ENCODE data around the gene SCARB1. TPM values are rescaled to one million over a fixed set of nuclear protein-coding genes. Genes with fewer than 3 reads are reported as not detected.

The SCARB1 gene
- total RNA-seq, 2 donors from 2014 or later, result 44.9 to 83.1 TPM

GRCh38 chr12:124790650-124791400 is 72.8 kb downstream of the SCARB1 start:
- no peaks in the 10 kb centered on the region for H3K27me3 ChIP-seq
- DNase-seq, result no peak
- H3K36me3 ChIP-seq, result no peaks in the 10 kb centered on the region
- H3K9ac ChIP-seq (ENCODE audit: low read depth in 2 of 2, low read length in 2 of 2), result no peak overlapping the region
- intact Hi-C loops (cut with DNase I), result no loop called here
- TF ChIP-seq, protein P1, sequence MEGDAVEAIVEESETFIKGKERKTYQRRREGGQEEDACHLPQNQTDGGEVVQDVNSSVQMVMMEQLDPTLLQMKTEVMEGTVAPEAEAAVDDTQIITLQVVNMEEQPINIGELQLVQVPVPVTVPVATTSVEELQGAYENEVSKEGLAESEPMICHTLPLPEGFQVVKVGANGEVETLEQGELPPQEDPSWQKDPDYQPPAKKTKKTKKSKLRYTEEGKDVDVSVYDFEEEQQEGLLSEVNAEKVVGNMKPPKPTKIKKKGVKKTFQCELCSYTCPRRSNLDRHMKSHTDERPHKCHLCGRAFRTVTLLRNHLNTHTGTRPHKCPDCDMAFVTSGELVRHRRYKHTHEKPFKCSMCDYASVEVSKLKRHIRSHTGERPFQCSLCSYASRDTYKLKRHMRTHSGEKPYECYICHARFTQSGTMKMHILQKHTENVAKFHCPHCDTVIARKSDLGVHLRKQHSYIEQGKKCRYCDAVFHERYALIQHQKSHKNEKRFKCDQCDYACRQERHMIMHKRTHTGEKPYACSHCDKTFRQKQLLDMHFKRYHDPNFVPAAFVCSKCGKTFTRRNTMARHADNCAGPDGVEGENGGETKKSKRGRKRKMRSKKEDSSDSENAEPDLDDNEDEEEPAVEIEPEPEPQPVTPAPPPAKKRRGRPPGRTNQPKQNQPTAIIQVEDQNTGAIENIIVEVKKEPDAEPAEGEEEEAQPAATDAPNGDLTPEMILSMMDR (IDR thresholded peaks at IDR 0.05), result no peak
- H3K27ac ChIP-seq, result no peak overlapping the region
- H3K4me3 ChIP-seq, result no peak overlapping the region
- H3K9me3 ChIP-seq, result no peaks in the 10 kb centered on the region
- no peaks in the 10 kb centered on the region for H3K4me1 ChIP-seq

DNA sequence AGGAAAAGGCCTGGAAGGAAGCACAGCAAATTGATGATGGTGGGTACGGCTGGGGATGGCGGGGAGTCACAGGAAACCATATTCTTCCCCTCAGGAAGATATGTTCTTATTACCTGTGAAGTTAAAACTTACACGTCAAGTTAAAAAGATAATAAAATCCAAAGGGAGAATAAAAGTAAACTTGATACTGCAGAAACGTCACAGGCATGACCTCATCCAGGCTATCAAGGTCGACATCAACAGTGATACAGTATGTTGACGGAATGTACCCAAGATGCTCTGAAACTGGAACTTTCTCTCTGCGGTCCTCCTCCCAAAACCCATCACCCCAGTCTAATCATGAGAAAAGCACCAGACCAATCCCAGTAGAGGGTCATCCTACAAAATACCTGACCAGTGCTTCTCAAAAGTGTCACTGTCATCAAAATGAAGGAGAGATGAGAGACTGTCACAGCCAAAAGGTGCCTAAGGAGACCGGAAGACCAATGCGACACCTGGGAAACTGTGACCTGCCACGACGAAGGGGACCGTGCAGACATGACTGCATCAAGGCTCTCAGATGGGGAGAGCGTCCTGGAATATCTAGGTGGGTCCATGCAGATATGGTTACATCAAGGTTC is 74.6 kb downstream of the SCARB1 start:
- Histone ChIP-seq H3K9ac (ENCODE audit: low read depth in 2 of 2, low read length in 2 of 2) (no peak overlapping the region), H3K36me3 (no peaks in the 10 kb centered on the region), H3K4me1 (no peaks in the 10 kb centered on the region), H3K4me3 (no peak overlapping the region), H3K9me3 (no peaks in the 10 kb centered on the region), H3K27ac (no peak overlapping the region), H3K27me3 (no peaks in the 10 kb centered on the region)
- no peak for DNase-seq
- intact Hi-C loops (cut with DNase I), result loop anchor here (5.0 kb wide), 1 partner anchor 108 kb away; no protein-coding TSS in a partner anchor
- TF ChIP-seq, protein P1 (IDR thresholded peaks at IDR 0.05), result no peak

DNA sequence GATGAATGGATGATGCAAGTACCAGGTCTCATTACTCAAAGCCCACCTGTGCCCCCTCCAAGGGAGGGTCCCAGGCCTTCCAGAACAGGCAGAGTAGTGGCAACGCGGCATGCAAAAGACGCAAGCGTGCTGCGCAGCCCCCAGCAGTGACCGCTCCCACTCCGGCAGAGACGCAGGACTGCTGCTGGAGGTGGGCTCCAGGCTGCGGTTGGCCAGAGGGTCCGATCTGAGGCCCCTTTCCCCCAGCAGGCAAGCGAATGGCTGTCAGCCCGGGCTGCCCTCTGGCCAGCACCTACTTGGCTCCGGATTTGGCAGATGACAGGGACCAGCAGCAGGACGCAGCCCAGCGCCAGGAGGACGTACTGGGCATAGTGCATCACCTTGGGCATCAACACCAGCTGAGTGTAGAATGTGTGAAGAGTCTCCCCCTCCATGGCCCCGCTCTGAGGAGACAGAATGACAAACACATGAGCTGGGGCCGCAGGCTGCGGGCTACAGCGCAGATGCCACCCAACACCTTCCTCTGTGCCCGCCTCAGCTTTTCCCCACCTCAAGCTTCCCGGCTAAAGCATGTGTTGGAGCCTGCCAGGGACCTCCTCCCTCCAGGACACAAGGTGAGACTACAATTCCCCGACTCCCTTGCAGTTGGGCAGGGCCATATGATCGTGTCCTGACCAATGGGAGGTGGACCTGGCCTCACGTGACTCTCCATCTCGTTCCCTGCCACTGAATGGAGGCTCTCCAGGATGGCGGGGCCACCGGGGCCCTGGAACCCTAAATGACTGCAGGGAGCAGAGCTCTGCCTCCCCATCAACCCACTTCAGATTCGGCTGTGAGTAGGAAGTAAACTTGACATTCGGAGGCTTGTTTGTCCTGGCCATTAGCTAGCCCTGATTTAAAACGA is 77.4 kb downstream of the SCARB1 start:
- no peaks in the 10 kb centered on the region for H3K9me3 ChIP-seq
- H3K36me3 ChIP-seq, result no peaks in the 10 kb centered on the region
- no peaks in the 10 kb centered on the region for H3K27me3 ChIP-seq
- H3K4me1 ChIP-seq, result no peaks in the 10 kb centered on the region
- H3K27ac ChIP-seq, result no peak overlapping the region
- no peak overlapping the region for H3K4me3 ChIP-seq
- intact Hi-C loops (cut with DNase I), result loop anchor here (5.0 kb wide), 1 partner anchor 111 kb away; no protein-coding TSS in a partner anchor
- DNase-seq, result peak; percentile 49
- no peak overlapping the region for H3K9ac ChIP-seq (ENCODE audit: low read depth in 2 of 2, low read length in 2 of 2)
- TF ChIP-seq, protein P1 (IDR thresholded peaks at IDR 0.05), result no peak

DNA sequence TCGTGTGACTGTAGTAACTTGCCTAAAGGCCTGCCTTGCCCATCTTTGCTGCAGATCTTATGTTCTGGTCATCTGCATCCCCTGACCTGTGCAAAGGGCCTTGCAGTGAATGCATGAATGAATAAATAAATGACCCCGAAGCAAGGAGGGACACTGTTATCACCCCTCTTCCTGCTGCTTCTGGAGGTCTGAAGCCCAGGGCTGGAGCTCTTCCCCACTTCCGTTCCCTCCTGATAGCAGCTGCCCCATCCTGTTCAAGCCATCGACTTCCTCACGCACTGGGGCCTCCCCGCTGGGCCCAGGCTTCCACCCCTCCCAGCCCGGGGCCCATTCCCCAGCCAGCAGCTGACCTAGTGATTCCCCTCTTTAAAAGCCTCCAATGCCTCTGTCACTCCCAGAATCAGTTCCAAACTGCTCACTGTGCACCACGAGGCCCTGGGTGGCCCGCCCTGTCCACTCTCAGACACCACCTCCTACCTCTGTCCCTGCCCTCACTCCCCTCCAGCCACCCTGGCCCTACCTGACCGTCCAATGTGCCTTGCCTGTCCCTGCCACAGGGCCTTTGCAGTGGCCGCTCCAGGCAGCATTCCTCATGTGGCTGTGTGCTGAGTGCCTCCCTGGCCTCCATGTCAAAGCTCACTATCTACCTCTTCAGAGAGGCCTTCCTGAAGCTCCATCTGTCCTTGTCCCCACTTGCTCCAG is 78.6 kb downstream of the SCARB1 start:
- Histone ChIP-seq H3K27me3 (no peaks in the 10 kb centered on the region), H3K9me3 (no peaks in the 10 kb centered on the region), H3K4me3 (no peak overlapping the region), H3K9ac (ENCODE audit: low read depth in 2 of 2, low read length in 2 of 2) (no peak overlapping the region), H3K4me1 (no peaks in the 10 kb centered on the region), H3K36me3 (no peaks in the 10 kb centered on the region), H3K27ac (no peak overlapping the region)
- TF ChIP-seq, protein P1 (IDR thresholded peaks at IDR 0.05), result no peak
- intact Hi-C loops (cut with DNase I), result loop anchor here (5.0 kb wide), 1 partner anchor 112 kb away; no protein-coding TSS in a partner anchor
- DNase-seq, result no peak

GRCh38 chr12:124783087-124783486 is 80.6 kb downstream of the SCARB1 start:
- no peak overlapping the region for H3K4me3 ChIP-seq
- no peaks in the 10 kb centered on the region for H3K4me1 ChIP-seq
- no peak overlapping the region for H3K9ac ChIP-seq (ENCODE audit: low read depth in 2 of 2, low read length in 2 of 2)
- TF ChIP-seq, protein P1 (IDR thresholded peaks at IDR 0.05), result no peak
- no peak for DNase-seq
- H3K36me3 ChIP-seq, result no peaks in the 10 kb centered on the region
- no peak overlapping the region for H3K27ac ChIP-seq
- H3K27me3 ChIP-seq, result no peaks in the 10 kb centered on the region
- intact Hi-C loops (cut with DNase I), result no loop called here
- no peaks in the 10 kb centered on the region for H3K9me3 ChIP-seq
